Islet of Langerhans (tissue), 1 donor: Measurements from ENCODE around the gene TTLL3.
"Not testable (repeated sequence)": the region's sequence is repeated elsewhere in the genome, so short reads cannot be mapped to it uniquely, and the experiment has no call there.

Source experiments
- FAIRE-seq: peaks from one replicate; lab custom pipeline; 2011; peaks lifted over from hg19 to GRCh38; lab: Jason Lieb, UNC

The TTLL3 gene

DNA sequence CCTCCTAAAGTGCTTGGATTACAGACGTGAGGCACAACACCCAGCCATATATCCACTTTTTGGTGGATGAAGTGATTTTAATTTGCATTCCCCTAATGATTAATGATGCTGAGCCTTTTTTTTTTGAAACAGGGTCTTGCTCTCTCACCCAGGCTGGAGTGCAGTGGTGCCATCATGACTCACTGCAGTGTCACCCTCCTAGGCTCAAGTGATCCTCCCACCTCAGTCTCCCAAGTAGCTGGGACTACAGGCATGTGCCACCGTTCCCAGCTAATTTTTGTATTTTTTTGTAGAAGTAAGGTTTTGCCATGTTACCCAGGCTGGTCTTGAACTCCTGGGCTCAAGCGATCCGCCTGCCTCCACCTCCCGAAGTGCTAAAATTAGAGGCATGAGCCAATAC lies 62.0 kb downstream of the TTLL3 start:
- FAIRE-seq = not testable (repeated sequence)

DNA sequence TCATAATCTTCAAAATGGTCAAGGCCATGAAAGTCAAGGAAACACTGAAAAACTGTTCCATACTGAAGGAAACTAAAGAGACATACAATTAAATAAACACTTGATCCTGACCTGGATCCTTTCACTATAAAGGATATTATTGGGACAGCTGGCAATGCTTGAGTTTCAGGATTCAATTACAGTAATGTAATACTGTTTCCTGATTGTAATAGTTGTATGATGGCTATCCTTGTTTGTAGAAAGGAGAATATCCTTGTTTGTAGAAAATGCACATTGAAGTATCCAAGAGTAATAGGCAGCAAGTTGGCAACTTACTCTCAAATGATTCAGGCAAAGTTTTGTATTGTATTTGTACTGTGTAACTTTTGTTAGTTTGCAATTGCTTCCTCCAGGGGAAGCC lies 65.4 kb downstream of the TTLL3 start:
- no peak for FAIRE-seq

DNA sequence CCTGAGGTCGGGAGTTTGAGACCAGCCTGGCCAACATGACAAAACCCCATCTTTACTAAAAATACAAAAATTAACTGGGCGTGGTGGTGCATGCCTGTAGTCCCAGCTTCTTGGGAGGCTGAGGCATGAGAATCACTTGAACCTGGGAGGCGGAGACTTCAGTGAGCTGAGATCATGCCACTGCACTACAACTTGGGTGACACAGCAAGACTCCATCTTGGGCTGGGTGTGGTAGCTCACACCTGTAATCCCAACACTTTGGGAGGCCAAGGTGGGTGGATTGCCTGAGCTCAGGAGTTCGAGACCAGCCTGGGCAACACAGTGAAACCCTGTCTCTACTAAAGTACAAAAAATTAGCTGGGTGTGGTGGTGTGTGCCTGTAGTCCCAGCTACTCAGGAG lies 66.2 kb downstream of the TTLL3 start:
- FAIRE-seq = not testable (repeated sequence)

DNA sequence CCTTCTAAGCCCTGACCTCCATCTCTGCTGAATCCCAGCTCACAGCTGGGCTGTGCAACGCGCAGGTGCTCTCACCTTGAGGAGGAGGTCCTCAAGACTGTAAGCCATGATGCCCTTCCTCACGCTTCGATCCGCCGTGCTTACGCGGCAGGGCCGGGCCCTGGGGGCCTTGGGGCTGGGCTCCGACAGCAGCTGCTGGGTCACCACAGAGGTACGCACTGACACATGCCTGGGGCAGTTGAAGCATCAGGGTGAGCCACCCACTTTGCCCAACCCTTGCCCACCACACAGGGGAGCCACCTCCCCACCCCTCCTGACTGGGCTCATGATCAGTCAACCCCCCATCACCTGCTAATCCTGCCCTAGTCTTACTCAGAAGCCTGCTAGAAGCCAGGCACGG lies 66.9 kb downstream of the TTLL3 start:
- FAIRE-seq = no peak

DNA sequence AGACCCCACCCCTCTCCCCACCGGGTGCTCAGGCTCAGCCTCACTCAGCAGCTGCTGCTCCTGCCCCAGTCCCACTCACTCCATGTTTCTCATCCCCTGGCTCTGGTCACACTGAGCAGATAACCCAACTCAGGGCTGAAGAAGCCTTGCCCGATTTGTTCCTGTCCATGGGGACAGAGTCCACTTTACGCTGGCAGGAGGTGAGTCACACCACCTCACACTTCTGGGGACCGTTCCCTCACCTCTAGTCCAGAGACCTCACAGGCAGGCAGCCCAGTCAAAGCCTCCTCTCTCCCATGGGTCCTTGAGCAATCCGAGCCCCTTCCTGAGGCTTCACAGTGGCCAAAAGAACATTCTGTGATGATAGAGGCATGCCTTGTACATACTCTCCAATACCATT lies 68.6 kb downstream of the TTLL3 start:
- no peak for FAIRE-seq

DNA sequence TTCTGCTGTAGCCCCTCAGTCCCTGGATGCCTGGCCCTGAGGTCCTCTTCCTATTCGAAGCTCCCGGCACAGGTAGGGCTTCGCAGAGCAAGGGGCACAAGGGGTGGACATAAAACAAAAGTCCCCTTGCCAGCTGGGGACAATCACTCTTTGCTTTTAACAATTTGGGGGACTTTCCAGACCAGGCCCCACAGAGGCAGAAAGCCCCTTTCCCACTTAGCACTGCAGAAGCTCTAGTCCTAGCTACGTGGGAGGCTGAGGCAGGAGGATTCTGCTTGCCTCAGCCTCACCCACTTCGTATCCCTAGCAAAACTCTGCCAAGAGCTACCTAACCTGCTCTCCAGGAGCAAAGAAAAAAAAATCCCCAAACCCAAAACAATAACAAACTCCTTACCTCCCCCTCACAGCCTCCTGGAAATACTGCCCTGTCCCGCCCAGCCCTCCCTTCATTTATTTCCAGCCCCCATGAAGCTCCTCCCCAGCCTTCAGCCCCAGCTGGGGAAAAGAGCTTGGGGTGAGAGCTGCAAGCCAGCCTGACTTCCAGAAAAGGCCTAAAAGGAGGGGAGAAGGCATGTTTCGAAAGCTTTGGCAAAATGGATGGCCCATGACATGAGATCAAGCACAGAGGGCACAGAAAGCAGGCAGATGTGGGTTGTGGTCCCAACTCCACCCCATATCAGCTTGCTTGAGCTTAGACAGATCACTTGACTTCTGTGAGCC lies 69.9 kb downstream of the TTLL3 start, which contains the start of gene CIDEC:
Gene CIDEC (minus strand): TSS at position 424 of the 720 bp plus-strand sequence. CDS start 1,767 bp downstream, outside the sequence.
- FAIRE-seq = no peak

DNA sequence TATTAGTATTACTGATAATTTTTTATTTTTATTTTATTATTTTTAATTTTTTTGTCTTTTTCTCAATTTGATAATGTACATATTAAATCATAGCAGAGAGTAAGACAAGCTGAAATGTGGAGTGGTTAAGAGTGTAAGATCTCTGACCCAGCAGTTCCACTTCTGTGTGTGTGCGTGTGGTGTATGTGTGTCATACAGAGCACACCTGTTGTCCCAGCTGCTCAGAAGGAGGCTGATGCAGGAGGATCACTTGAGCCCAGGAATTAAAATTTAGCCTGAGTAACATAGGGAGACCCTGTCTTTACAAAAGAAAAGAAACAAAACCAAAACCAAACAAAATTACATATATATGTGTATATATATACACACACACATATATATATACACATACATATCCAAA lies 71.4 kb downstream of the TTLL3 start:
- no peak for FAIRE-seq

DNA sequence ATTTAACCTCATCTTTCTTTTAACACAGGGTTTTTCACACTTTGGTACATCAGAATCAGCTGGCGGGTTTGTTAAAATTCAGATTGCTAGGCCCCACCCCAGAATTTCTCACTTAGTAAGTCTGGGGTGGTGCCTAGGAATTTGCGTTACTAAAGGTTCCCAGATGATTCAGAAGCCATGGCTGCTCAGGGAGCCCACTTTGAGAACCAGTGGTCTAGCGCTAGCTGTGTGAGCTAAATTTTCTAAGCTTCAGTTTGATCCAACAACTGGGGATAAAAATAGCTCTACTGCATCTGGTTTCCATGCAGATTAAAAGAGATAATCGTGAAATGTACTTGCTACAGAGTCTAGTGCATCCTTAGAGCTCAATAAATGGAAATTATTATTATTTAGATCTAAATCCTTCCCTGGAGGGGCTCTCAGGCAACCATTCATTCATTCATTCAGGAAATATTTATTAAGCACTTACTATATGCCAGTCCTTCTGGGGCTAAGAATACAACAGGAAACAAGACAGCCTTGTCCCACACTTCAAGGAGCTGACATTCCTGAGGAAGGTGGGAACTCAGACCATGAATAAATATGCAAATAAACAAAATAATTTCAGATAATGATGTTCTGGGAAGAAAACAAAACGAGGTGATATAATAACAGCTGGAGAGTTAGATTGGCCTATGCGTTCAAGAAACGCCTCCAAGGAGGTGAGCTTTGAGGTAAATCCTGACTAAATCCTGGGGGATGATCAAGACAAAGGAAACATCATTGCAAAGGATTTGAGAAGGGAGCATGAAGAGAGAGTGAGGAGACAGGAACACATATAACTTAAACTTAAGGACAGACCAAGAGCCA lies 73.9 kb downstream of the TTLL3 start:
- FAIRE-seq = no peak

DNA sequence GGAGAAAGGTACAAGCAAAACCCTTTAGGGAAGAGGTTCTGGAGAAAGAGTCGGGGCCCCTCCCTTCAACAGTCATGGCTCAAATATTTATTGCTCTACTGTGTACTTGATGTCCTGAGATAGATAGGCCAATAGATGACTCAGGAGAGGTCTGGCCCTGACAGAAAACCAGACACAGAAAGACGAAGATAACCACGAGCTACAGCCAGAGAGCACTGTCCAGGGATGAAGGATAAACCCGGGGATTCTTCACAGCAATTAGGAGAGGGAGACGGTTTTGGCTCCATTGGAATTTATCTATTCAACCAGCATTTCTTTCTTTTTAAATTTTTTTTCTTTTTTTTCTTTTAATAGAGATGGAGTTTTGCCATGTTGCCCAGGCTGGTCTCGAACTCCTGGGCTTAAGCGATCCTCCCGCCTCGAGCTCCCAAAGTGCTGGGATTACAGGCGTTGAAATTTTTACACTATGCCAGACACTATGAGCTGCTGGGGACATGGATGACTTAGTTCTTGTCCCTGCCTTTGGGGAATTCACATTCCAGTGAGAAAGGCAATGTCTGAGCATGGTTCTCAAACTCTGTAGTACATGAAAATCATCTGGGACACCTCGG lies 74.6 kb downstream of the TTLL3 start:
- no peak for FAIRE-seq
